Thoracic aorta (tissue), 2 donors: ENCODE results near the gene NRP1. TPM values are rescaled to one million over a fixed set of nuclear protein-coding genes. Genes with fewer than 3 reads are reported as not detected.

ENCODE experiments used
- ATAC-seq: fragments of 150-250 bp; one replicate; pipeline ENCODE4 v1.8.0; 2017; ENCODE audit warnings: low read depth; ENCODE audit not compliant: insufficient number of reproducible peaks, low FRiP score
- DNase-seq: peaks from one replicate; pipeline ENCODE4 v3.0.0-alpha.2; 2020; ENCODE audit warnings: low spot score
- H3K27ac ChIP-seq, 2 donors: fragments of 200-600 bp; sonication (generic); 1 replicate in 1 of 2; 2 replicates in 1 of 2; pipeline ENCODE4 v1.5.1; 2016; ENCODE audit warnings: mild to moderate bottlenecking in 2 of 2, moderate library complexity in 2 of 2
- H3K27me3 ChIP-seq: fragments of 200-600 bp; sonication (generic); replicated peaks from 2 replicates; pipeline ENCODE4 v1.6.0; 2016; ENCODE audit warnings: mild to moderate bottlenecking; ENCODE audit not compliant: insufficient read depth
- H3K36me3 ChIP-seq: fragments of 200-600 bp; sonication (generic); one replicate; pipeline ENCODE4 v1.5.1; 2016
- H3K4me1 ChIP-seq, 2 donors: fragments of 200-600 bp; sonication (generic); 1 replicate in 1 of 2; 2 replicates in 1 of 2; pipeline versions ENCODE4 v1.5.1 to v1.6.0; 2016; ENCODE audit warnings: low read depth in 2 of 2, mild to moderate bottlenecking in 1 of 2; ENCODE audit not compliant: control insufficient read depth in 1 of 2
- H3K4me3 ChIP-seq: fragments of 200-600 bp; sonication (generic); 2 replicates; pipeline ENCODE4 v1.5.1; 2016; ENCODE audit warnings: mild to moderate bottlenecking
- H3K9me3 ChIP-seq: fragments of 200-600 bp; sonication (generic); 2 replicates; pipeline ENCODE4 v1.5.1; 2016
- CTCF ChIP-seq: fragments of 200-600 bp; sonication (generic); IDR thresholded peaks from one replicate; pipeline ENCODE4 v1.5.1; 2019; ENCODE audit warnings: antibody characterized with exemption
- total RNA-seq, 2 donors: library from RNA; depleted of rRNA; stranded (reverse); fragments of >200 nt; gene quantifications; one replicate each; pipeline versions ENCODE4 v1.1.0 to v1.2.3, GENCODE V29; 2016

Gene NRP1
- total RNA-seq, 2 donors from 2014 or later = 66.9 to 117 TPM

DNA sequence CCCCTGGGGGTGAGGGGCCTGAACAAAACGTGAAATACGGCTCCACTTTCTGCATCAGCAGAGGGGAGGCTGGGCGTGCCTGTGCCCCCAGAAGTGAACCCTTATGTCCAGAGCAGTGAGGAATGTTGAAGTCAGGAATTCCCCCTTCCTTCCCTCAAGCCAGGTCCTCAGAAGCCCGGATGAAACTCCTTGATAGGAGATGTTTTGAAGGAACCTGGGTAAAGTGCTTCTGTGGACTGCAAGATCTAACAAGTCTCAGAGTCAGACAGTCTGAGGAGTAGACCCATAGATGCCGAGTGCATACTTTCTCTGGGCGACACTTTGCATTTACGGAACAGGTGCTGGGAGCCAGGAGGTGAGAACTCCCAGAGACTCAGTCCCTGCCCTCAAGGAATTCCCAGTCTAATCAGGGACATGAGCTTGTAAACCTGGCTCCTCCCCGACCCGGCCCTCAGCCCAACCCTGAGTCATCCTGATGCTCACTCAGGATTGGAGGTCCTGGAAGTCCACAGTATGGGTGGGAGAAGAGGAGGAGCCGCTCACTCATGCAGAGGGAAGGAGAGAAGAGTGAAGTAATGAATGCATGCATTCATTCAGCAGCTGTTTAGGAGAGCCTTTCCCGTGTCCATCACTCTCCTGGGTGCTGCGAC is 197.0 kb downstream of the NRP1 start:
- H3K9me3 ChIP-seq = no peaks in the 10 kb centered on the region
- peaks cover 3 to 13% of the 10 kb centered on the region in 2 donors for H3K4me1 ChIP-seq
- no peaks in the 10 kb centered on the region for H3K27me3 ChIP-seq
- H3K36me3 ChIP-seq = no peaks in the 10 kb centered on the region
- no peak for TF ChIP-seq CTCF
- no peak for DNase-seq
- no peak overlapping the region for H3K4me3 ChIP-seq
- ATAC-seq = no peak
- H3K27ac ChIP-seq = no peak overlapping the region

DNA sequence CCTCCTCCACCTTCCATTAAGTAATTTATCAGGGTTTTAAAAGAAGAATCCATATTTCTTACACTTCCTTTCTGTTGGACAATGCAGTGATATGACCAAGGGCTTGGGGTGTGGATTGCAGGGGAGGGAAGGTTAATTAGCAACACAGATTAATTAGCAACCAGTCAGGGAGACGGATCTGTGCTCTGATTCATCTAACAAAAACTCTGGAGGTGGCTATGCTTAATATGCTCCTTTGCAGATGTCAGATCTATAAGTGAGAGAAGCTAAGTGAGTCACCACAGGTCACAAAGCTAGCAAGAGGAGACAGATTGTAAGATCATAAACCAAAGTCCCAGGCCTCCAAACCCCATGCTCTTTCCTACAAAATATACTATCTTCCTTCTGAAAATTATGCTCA is 197.7 kb downstream of the NRP1 start:
- Histone ChIP-seq H3K27ac (no peak overlapping the region), H3K4me1 (peaks cover 3 to 13% of the 10 kb centered on the region in 2 donors), H3K4me3 (no peak overlapping the region), H3K36me3 (no peaks in the 10 kb centered on the region), H3K9me3 (no peaks in the 10 kb centered on the region), H3K27me3 (no peaks in the 10 kb centered on the region)
- TF ChIP-seq CTCF = no peak
- no peak for ATAC-seq
- DNase-seq = no peak

DNA sequence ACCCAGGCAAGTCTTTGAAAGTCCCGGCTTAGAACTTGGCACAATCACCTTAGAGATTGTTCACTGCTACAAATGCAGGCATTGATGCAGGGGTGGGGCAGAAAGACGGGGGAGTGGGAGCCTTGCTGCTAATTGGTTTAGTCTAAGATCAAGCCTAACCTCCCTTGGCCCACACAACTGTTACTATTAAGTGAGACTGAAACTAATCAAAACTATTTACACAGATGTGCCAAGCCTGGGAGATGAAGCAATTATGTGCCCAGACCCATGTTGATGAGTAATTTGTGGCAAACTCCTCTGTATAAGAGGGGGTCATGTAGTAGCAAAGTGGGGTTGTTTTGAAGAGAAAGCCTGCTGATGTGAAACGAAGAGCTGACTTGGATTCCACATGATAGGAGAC is 198.2 kb downstream of the NRP1 start:
- DNase-seq (no peak), ATAC-seq (no peak)
- Histone ChIP-seq H3K36me3 (no peaks in the 10 kb centered on the region), H3K4me3 (no peak overlapping the region), H3K27me3 (no peaks in the 10 kb centered on the region), H3K27ac (no peak overlapping the region), H3K4me1 (peaks cover 3 to 13% of the 10 kb centered on the region in 2 donors), H3K9me3 (no peaks in the 10 kb centered on the region)
- TF ChIP-seq CTCF = no peak

GRCh38 chr10:33134011-33134751 is 200.3 kb downstream of the NRP1 start:
- Histone ChIP-seq H3K9me3 (no peaks in the 10 kb centered on the region), H3K27ac (peak overlapping the region in 1 of 2 donors; percentile 33)
- DNase-seq = peak; percentile 59

More at GRCh38 chr10:33134011-33134751, 200.3 kb downstream of the NRP1 start:
- Histone ChIP-seq H3K4me3 (no peak overlapping the region), H3K36me3 (no peaks in the 10 kb centered on the region), H3K4me1 (peaks cover 3 to 13% of the 10 kb centered on the region in 2 donors), H3K27me3 (no peaks in the 10 kb centered on the region)
- peak; percentile 99 for ATAC-seq
- TF ChIP-seq CTCF = no peak
